ENCODE data around the gene MOB2. TPM values are rescaled to one million over a fixed set of nuclear protein-coding genes. Genes with fewer than 3 reads are reported as not detected.

MOB2 gene
- total and polyA plus RNA-seq, 4 donors: 8.3 to 18.5 (median 14.8) TPM

GRCh38 chr11:1485504-1485885 is 1.1 kb downstream of the MOB2 start:
- WGBS: 93% methylated on average over 17 of the region's 17 CpGs
- Histone ChIP-seq H3K9me3 (ENCODE audit: control insufficient read depth in 4 of 4, low read length in 3 of 4) (no peaks in the 10 kb centered on the region), H3K9ac (ENCODE audit: low read depth in 1 of 2, low read length in 2 of 2) (no peak overlapping the region), H3K27ac (ENCODE audit: low read depth in 1 of 2, low read length in 2 of 2) (no peak overlapping the region), H3K27me3 (ENCODE audit: control insufficient read depth in 4 of 4, insufficient read depth in 4 of 4, low read length in 3 of 4) (no peaks in the 10 kb centered on the region), H3K4me3 (ENCODE audit: low read depth in 1 of 3, low read length in 3 of 3) (no peak overlapping the region), H3K36me3 (ENCODE audit: control insufficient read depth in 4 of 4, insufficient read depth in 3 of 4, low read depth in 1 of 4, low read length in 3 of 4) (peaks cover 0 to 1% (median 0%) of the 10 kb centered on the region in 4 donors), H3K4me1 (ENCODE audit: control insufficient read depth in 4 of 4, insufficient read depth in 4 of 4, low read length in 3 of 4) (peaks cover 0 to 14% (median 4%) of the 10 kb centered on the region in 4 donors)
- no peak for DNase-seq (ENCODE audit: low spot score)
- TF ChIP-seq RXRA (IDR thresholded peaks at IDR 0.05) (no peak), HNF4A (conservative IDR thresholded peaks at IDR 0.05) (no peak), SP1 (IDR thresholded peaks at IDR 0.05) (no peak), CTCF (IDR thresholded peaks at IDR 0.05; ENCODE audit: low read depth, low read length, missing input control) (no peak), REST (IDR thresholded peaks at IDR 0.05) (no peak), NR2F2 (IDR thresholded peaks at IDR 0.05) (no peak), GABPA (IDR thresholded peaks at IDR 0.05 in 1 of 2, conservative IDR thresholded peaks at IDR 0.05 in 1 of 2) (no peak), HNF4G (IDR thresholded peaks at IDR 0.05) (no peak), RAD21 (IDR thresholded peaks at IDR 0.05) (no peak), JUND (IDR thresholded peaks at IDR 0.05) (no peak), ZBTB33 (IDR thresholded peaks at IDR 0.05) (no peak), FOXA2 (IDR thresholded peaks at IDR 0.05) (no peak), FOXA1 (IDR thresholded peaks at IDR 0.05) (no peak)
- TF ChIP-seq, protein P1, sequence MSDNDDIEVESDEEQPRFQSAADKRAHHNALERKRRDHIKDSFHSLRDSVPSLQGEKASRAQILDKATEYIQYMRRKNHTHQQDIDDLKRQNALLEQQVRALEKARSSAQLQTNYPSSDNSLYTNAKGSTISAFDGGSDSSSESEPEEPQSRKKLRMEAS (IDR thresholded peaks at IDR 0.05): no peak
- TF ChIP-seq, protein P2, sequence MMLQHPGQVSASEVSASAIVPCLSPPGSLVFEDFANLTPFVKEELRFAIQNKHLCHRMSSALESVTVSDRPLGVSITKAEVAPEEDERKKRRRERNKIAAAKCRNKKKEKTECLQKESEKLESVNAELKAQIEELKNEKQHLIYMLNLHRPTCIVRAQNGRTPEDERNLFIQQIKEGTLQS (IDR thresholded peaks at IDR 0.05): no peak

All from liver (tissue), 9 donors.